ENCODE data around the gene SLC40A1. TPM values are rescaled to one million over a fixed set of nuclear protein-coding genes. Genes with fewer than 3 reads are reported as not detected.

The SLC40A1 gene, protein sequence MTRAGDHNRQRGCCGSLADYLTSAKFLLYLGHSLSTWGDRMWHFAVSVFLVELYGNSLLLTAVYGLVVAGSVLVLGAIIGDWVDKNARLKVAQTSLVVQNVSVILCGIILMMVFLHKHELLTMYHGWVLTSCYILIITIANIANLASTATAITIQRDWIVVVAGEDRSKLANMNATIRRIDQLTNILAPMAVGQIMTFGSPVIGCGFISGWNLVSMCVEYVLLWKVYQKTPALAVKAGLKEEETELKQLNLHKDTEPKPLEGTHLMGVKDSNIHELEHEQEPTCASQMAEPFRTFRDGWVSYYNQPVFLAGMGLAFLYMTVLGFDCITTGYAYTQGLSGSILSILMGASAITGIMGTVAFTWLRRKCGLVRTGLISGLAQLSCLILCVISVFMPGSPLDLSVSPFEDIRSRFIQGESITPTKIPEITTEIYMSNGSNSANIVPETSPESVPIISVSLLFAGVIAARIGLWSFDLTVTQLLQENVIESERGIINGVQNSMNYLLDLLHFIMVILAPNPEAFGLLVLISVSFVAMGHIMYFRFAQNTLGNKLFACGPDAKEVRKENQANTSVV
- total RNA-seq (2022; extraction: Qiagen RNA extraction; ENCODE audit: low read depth), result 3.4 to 4.5 TPM (median 3.7 TPM) in 5 replicates

DNA sequence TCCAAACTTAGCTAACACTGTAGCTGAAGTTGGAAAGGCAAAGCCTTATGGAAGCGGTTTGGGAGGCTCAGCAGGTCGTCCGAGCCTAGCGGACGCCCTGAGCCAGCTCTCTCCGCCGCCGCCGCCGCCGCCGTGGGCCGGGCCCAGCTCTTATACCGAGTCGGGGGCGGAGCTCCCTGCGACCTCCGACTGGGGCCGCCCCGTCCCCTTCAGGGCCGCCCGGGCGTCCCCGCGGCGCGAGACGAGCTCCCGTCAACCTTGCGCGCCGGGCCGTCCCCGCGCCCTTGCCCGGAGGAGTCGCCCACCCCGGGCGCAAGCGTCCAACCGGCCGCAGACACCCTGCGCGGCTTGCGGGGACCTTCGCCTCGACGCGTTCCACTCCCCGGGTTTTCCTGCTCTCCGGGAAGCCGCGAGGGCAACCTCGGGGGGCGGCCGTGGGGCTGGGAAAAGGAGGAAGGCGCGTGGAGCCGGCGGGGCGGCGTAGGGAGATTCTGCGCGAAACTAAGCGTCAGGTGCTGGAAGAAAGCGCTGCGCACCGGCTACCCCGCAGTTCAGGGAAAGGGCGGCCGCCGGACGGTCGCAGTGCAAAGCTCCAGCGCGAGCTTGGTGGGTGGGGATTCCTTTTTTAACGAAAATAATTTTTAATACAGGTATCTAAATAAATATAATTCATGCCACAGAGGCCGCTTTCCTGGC, at the start of gene SLC40A1:
SLC40A1 (minus strand) TSS at position 129 of the 696 bp plus-strand sequence. CDS start 326 bp downstream, outside the sequence.

Other genes starting within 250 kb of the SLC40A1 start
- 39.2 to 46.3 TPM (median 41.8 TPM) in 5 replicates for gene WDR75, start 139.3 kb downstream of the SLC40A1 start, total RNA-seq (2022; extraction: Qiagen RNA extraction; ENCODE audit: low read depth)
- gene ASNSD1, start 80.7 kb upstream of the SLC40A1 start, total RNA-seq (2022; extraction: Qiagen RNA extraction; ENCODE audit: low read depth), result 34.4 to 40.1 TPM (median 36.3 TPM) in 5 replicates
- 0.82 to 1.4 TPM (median 1.1 TPM) in 5 replicates for gene ANKAR, start 93.9 kb upstream of the SLC40A1 start, total RNA-seq (2022; extraction: Qiagen RNA extraction; ENCODE audit: low read depth)
- 3.4 to 5.2 TPM (median 4.5 TPM) in 5 replicates for gene OSGEPL1, start 182.0 kb upstream of the SLC40A1 start, total RNA-seq (2022; extraction: Qiagen RNA extraction; ENCODE audit: low read depth)
- 37.8 to 53.4 TPM (median 45.3 TPM) in 5 replicates for gene ORMDL1, start 203.6 kb upstream of the SLC40A1 start, total RNA-seq (2022; extraction: Qiagen RNA extraction; ENCODE audit: low read depth)
- gene PMS1, start 203.7 kb upstream of the SLC40A1 start, total RNA-seq (2022; extraction: Qiagen RNA extraction; ENCODE audit: low read depth), result 7.5 to 9.1 TPM (median 7.9 TPM) in 5 replicates

All from A549 treated with CpdA at 1 μM for 4 hours (cell line).